HL-60 (cell line): ENCODE data around the gene ARL4C.

Experiments used
- POLR2AphosphoS5 ChIP-seq: IDR thresholded peaks from 2 replicates; pipeline ENCODE4 v1.6.1; 2012; ENCODE audit warnings: low read depth
- SPI1 ChIP-seq: IDR thresholded peaks from 2 replicates; pipeline ENCODE4 v1.6.1; 2012; ENCODE audit warnings: low read depth, mild to moderate bottlenecking, borderline replicate concordance
- TF ChIP-seq, protein P1 (sequence below): IDR thresholded peaks from one replicate; pipeline ENCODE4 v1.5.1; 2011; ENCODE audit warnings: low read length, control low read depth, inconsistent platforms; ENCODE audit not compliant: insufficient read depth
- TF ChIP-seq, protein P2 (sequence below): IDR thresholded peaks from 2 replicates; pipeline ENCODE4 v1.6.1; 2012; ENCODE audit warnings: low read depth; ENCODE audit not compliant: insufficient replicate concordance

DNA sequence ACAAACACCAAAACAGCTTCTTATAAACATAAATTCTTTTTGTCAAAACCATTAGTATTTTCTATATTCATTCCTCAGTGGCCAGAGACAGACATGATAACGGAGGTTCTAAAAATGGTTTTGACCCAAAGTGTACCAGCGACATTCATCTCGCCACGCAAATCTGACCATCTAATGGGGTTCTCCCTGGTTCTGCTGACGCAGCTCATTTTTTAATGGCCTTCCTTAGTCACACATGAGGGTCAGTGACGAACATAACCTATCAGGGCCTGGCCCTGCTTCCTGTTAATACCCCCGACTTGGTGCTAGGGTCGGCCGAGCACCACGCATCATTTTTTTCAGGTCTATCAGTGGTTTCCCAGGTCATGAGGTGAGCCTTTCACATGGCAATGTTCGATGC is 45.9 kb upstream of the ARL4C start:
- TF ChIP-seq, protein P1, sequence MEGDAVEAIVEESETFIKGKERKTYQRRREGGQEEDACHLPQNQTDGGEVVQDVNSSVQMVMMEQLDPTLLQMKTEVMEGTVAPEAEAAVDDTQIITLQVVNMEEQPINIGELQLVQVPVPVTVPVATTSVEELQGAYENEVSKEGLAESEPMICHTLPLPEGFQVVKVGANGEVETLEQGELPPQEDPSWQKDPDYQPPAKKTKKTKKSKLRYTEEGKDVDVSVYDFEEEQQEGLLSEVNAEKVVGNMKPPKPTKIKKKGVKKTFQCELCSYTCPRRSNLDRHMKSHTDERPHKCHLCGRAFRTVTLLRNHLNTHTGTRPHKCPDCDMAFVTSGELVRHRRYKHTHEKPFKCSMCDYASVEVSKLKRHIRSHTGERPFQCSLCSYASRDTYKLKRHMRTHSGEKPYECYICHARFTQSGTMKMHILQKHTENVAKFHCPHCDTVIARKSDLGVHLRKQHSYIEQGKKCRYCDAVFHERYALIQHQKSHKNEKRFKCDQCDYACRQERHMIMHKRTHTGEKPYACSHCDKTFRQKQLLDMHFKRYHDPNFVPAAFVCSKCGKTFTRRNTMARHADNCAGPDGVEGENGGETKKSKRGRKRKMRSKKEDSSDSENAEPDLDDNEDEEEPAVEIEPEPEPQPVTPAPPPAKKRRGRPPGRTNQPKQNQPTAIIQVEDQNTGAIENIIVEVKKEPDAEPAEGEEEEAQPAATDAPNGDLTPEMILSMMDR: no peak
- no peak for TF ChIP-seq POLR2AphosphoS5
- no peak for TF ChIP-seq SPI1
- TF ChIP-seq, protein P2, sequence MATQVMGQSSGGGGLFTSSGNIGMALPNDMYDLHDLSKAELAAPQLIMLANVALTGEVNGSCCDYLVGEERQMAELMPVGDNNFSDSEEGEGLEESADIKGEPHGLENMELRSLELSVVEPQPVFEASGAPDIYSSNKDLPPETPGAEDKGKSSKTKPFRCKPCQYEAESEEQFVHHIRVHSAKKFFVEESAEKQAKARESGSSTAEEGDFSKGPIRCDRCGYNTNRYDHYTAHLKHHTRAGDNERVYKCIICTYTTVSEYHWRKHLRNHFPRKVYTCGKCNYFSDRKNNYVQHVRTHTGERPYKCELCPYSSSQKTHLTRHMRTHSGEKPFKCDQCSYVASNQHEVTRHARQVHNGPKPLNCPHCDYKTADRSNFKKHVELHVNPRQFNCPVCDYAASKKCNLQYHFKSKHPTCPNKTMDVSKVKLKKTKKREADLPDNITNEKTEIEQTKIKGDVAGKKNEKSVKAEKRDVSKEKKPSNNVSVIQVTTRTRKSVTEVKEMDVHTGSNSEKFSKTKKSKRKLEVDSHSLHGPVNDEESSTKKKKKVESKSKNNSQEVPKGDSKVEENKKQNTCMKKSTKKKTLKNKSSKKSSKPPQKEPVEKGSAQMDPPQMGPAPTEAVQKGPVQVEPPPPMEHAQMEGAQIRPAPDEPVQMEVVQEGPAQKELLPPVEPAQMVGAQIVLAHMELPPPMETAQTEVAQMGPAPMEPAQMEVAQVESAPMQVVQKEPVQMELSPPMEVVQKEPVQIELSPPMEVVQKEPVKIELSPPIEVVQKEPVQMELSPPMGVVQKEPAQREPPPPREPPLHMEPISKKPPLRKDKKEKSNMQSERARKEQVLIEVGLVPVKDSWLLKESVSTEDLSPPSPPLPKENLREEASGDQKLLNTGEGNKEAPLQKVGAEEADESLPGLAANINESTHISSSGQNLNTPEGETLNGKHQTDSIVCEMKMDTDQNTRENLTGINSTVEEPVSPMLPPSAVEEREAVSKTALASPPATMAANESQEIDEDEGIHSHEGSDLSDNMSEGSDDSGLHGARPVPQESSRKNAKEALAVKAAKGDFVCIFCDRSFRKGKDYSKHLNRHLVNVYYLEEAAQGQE: no peak
